H1 (cell line): ENCODE results near the gene MLLT11. TPM values are rescaled to one million over a fixed set of nuclear protein-coding genes. Genes with fewer than 3 reads are reported as not detected.

Experiments
- CTCF ChIA-PET: fragments of 300-600 bp; sonication (Branson Sonifier 250); formaldehyde crosslinking; loops from one replicate; lab custom pipeline; 2021; ENCODE audit not compliant: partially characterized antibody; lab: Charles Lee
- POLR2A ChIA-PET: fragments of 300-600 bp; sonication (Branson Sonifier 250); formaldehyde crosslinking; loops from one replicate; lab custom pipeline; 2021; ENCODE audit warnings: inconsistent platforms; ENCODE audit not compliant: partially characterized antibody; lab: Charles Lee
- DNase-seq, 2 experiments: peaks; one replicate each; pipeline versions ENCODE4 v3.0.0 to v3.0.0-alpha.2; 2010 to 2022; ENCODE audit warnings: low spot score in 2 of 2, low read depth in 1 of 2, mixed read lengths in 1 of 2
- FAIRE-seq: peaks from 2 replicates; lab custom pipeline; 2011; peaks lifted over from hg19 to GRCh38; lab: Jason Lieb, UNC
- H2AFZ ChIP-seq: 2 replicates; pipeline ENCODE4 v1.8.1; 2012; ENCODE audit warnings: low read length, inconsistent platforms
- H2AK5ac ChIP-seq: 2 replicates; pipeline ENCODE4 v1.6.1; 2013; ENCODE audit warnings: low read depth, low read length
- H2BK120ac ChIP-seq: replicated peaks from 2 replicates; pipeline ENCODE3; 2013; ENCODE audit warnings: low read depth, low read length, inconsistent platforms
- H2BK12ac ChIP-seq: 2 replicates; pipeline ENCODE4 v1.6.1; 2013; ENCODE audit warnings: low read depth, low read length
- H2BK15ac ChIP-seq: 2 replicates; pipeline ENCODE4 v1.6.1; 2013; ENCODE audit warnings: low read length
- H2BK20ac ChIP-seq: 2 replicates; pipeline ENCODE4 v1.6.1; 2013; ENCODE audit warnings: low read length
- H2BK5ac ChIP-seq: 2 replicates; pipeline ENCODE4 v1.6.1; 2013; ENCODE audit warnings: low read depth, low read length
- H3K14ac ChIP-seq: 2 replicates; pipeline ENCODE4 v1.6.1; 2013; ENCODE audit warnings: inconsistent platforms; ENCODE audit not compliant: insufficient read length
- H3K18ac ChIP-seq: 2 replicates; pipeline ENCODE4 v1.6.1; 2013; ENCODE audit warnings: low read length; ENCODE audit errors: extremely low read depth
- H3K23ac ChIP-seq: 2 replicates; pipeline ENCODE4 v1.6.1; 2013; ENCODE audit warnings: inconsistent platforms; ENCODE audit not compliant: insufficient read length
- H3K23me2 ChIP-seq: 2 replicates; pipeline ENCODE4 v1.6.1; 2013; ENCODE audit warnings: low read depth, low read length
- H3K27ac ChIP-seq: 2 replicates; pipeline ENCODE4 v1.6.1; 2011; ENCODE audit warnings: low read depth, low read length, inconsistent platforms
- H3K27me3 ChIP-seq, 4 experiments: replicated peaks in 1 of 4; 1 replicate in 1 of 4; 2 replicates in 3 of 4; pipeline versions ENCODE4 v1.6.1 to v1.8.1; 2011 to 2013; ENCODE audit warnings: low read length in 3 of 4, mild to moderate bottlenecking in 3 of 4, inconsistent platforms in 2 of 4, mixed read lengths in 2 of 4, moderate library complexity in 1 of 4; ENCODE audit not compliant: control insufficient read depth in 3 of 4, insufficient read depth in 3 of 4; ENCODE audit errors: extremely low read depth in 1 of 4
- H3K36me3 ChIP-seq, 4 experiments: 2 replicates each; pipeline versions ENCODE4 v1.6.1 to v1.8.1; 2011 to 2013; ENCODE audit warnings: mild to moderate bottlenecking in 4 of 4, low read length in 3 of 4, moderate library complexity in 2 of 4, control low read depth in 1 of 4, inconsistent platforms in 1 of 4; ENCODE audit not compliant: insufficient read depth in 4 of 4, control insufficient read depth in 2 of 4
- H3K4ac ChIP-seq: replicated peaks from 2 replicates; pipeline ENCODE3; 2013; ENCODE audit warnings: low read length, low read depth, mixed read lengths, inconsistent platforms; ENCODE audit not compliant: insufficient read length
- H3K4me1 ChIP-seq, 4 experiments: replicated peaks in 1 of 4; 1 replicate in 1 of 4; 2 replicates in 3 of 4; pipeline versions ENCODE4 v1.6.1 to v1.8.1; 2011 to 2013; ENCODE audit warnings: low read length in 3 of 4, inconsistent platforms in 2 of 4, mixed read lengths in 1 of 4; ENCODE audit not compliant: insufficient read depth in 4 of 4, control insufficient read depth in 3 of 4
- H3K4me2 ChIP-seq, 2 experiments: 2 replicates each; pipeline versions ENCODE4 v1.6.1 to v1.8.1; 2011 to 2013; ENCODE audit warnings: low read depth in 2 of 2, low read length in 2 of 2, control low read depth in 1 of 2, inconsistent platforms in 1 of 2, mild to moderate bottlenecking in 1 of 2; ENCODE audit not compliant: insufficient read depth in 1 of 2
- H3K4me3 ChIP-seq, 4 experiments: fragments of 200-600, 300-600 bp in 1 of 4; sonication (generic), shearing (Covaris generic), sonication (Bioruptor Twin) in 1 of 4; 2 replicates each; pipeline versions ENCODE4 v1.5.1 to v1.8.1; 2011 to 2016; ENCODE audit warnings: low read length in 4 of 4, low read depth in 3 of 4, control low read depth in 2 of 4, inconsistent platforms in 2 of 4, mild to moderate bottlenecking in 2 of 4, mixed read lengths in 1 of 4, moderate library complexity in 1 of 4; ENCODE audit not compliant: insufficient read depth in 2 of 4; ENCODE audit errors: extremely low read depth in 1 of 4
- H3K56ac ChIP-seq: replicated peaks from 2 replicates; pipeline ENCODE3; 2013; ENCODE audit warnings: low read depth, mild to moderate bottlenecking, mixed read lengths, low read length, inconsistent platforms; ENCODE audit not compliant: insufficient read length
- H3K79me1 ChIP-seq: 2 replicates; pipeline ENCODE4 v1.6.1; 2013; ENCODE audit warnings: low read depth, low read length, control low read depth
- H3K79me2 ChIP-seq, 2 experiments: 2 replicates each; pipeline versions ENCODE4 v1.6.1 to v1.8.1; 2012 to 2013; ENCODE audit warnings: low read length in 2 of 2, mild to moderate bottlenecking in 2 of 2, inconsistent platforms in 1 of 2; ENCODE audit not compliant: insufficient read depth in 2 of 2, control insufficient read depth in 1 of 2
- H3K9ac ChIP-seq, 4 experiments: replicated peaks in 1 of 4; 1 replicate in 1 of 4; 2 replicates in 3 of 4; pipeline versions ENCODE4 v1.6.1 to v1.8.1; 2011 to 2013; ENCODE audit warnings: low read depth in 3 of 4, low read length in 3 of 4, control low read depth in 2 of 4, mild to moderate bottlenecking in 2 of 4, moderate library complexity in 2 of 4, inconsistent platforms in 1 of 4; ENCODE audit errors: extremely low read depth in 1 of 4
- H3K9me3 ChIP-seq, 2 experiments: 2 replicates each; pipeline versions ENCODE4 v1.6.1 to v1.8.1; 2012 to 2013; ENCODE audit warnings: mild to moderate bottlenecking in 2 of 2, moderate library complexity in 2 of 2, control low read depth in 1 of 2, inconsistent platforms in 1 of 2, low read depth in 1 of 2, low read length in 1 of 2, mixed read lengths in 1 of 2; ENCODE audit not compliant: insufficient read depth in 2 of 2
- H4K20me1 ChIP-seq, 2 experiments: replicated peaks in 1 of 2; 2 replicates each; pipeline versions ENCODE3 to v1.8.1; 2011 to 2013; ENCODE audit warnings: inconsistent platforms in 2 of 2, low read length in 2 of 2, mild to moderate bottlenecking in 1 of 2; ENCODE audit not compliant: insufficient read depth in 2 of 2, control insufficient read depth in 1 of 2
- H4K5ac ChIP-seq: 2 replicates; pipeline ENCODE4 v1.6.1; 2013; ENCODE audit warnings: low read length, low read depth, mixed read lengths, inconsistent platforms; ENCODE audit not compliant: insufficient read length
- H4K8ac ChIP-seq: 2 replicates; pipeline ENCODE4 v1.8.0; 2013; ENCODE audit warnings: mild to moderate bottlenecking, moderate library complexity, low read length, inconsistent platforms; ENCODE audit not compliant: insufficient read depth; ENCODE audit errors: extremely low read depth
- H4K91ac ChIP-seq: replicated peaks from 2 replicates; pipeline ENCODE3; 2013; ENCODE audit warnings: low read length, mixed read lengths, inconsistent platforms; ENCODE audit not compliant: insufficient read length
- BACH1 ChIP-seq: IDR thresholded peaks from 2 replicates; pipeline ENCODE4 v1.6.1; 2012; ENCODE audit warnings: low read length, improper control_type of control experiment
- CBX5 ChIP-seq: fragments of 300-800, 300-1000 bp; sonication (generic); IDR thresholded peaks from 2 replicates; pipeline ENCODE4 v1.7.1; 2016; ENCODE audit warnings: antibody characterized with exemption, low read length, low read depth
- JUND ChIP-seq: IDR thresholded peaks from 2 replicates; pipeline ENCODE4 v1.6.1; 2011; ENCODE audit warnings: mild to moderate bottlenecking, improper control_type of control experiment, low read length
- NANOG ChIP-seq: IDR thresholded peaks from 2 replicates; pipeline ENCODE4 v1.6.1; 2011; ENCODE audit warnings: low read length, low read depth, mild to moderate bottlenecking, inconsistent platforms; ENCODE audit not compliant: insufficient read depth, poor library complexity, severe bottlenecking
- RBBP5 ChIP-seq: IDR thresholded peaks from 2 replicates; pipeline ENCODE4 v1.7.1; 2012; ENCODE audit warnings: low read depth, mild to moderate bottlenecking, inconsistent platforms, low read length, moderate library complexity, borderline replicate concordance
- RXRA ChIP-seq: IDR thresholded peaks from 2 replicates; pipeline ENCODE4 v1.6.1; 2011; ENCODE audit warnings: low read depth, mild to moderate bottlenecking, low read length, moderate library complexity; ENCODE audit not compliant: insufficient read depth
- SAP30 ChIP-seq: fragments of 300-600 bp; sonication (generic); IDR thresholded peaks from 2 replicates; pipeline ENCODE4 v1.7.1; 2012; ENCODE audit warnings: low read length, moderate library complexity, mild to moderate bottlenecking, inconsistent platforms; ENCODE audit not compliant: insufficient read depth, insufficient replicate concordance
- SRF ChIP-seq: IDR thresholded peaks from 2 replicates; pipeline ENCODE4 v1.6.1; 2011; ENCODE audit warnings: mild to moderate bottlenecking, low read depth, low read length, moderate library complexity
- ZNF274 ChIP-seq: IDR thresholded peaks from 2 replicates; pipeline ENCODE4 v1.7.0; 2012; ENCODE audit warnings: low read length, borderline replicate concordance; ENCODE audit errors: extremely low read depth
- WGBS, 2 experiments: shearing (Covaris generic) in 1 of 2; methylation state at CpG; one replicate each; pipeline versions ENCODE4 v1.1.6 to v1.1.7; 2013 to 2015; ENCODE audit warnings: low lambda C conversion rate in 2 of 2, mixed read lengths in 2 of 2, inconsistent platforms in 1 of 2, low coverage in 1 of 2, missing lambda C conversion rate in 1 of 2; ENCODE audit not compliant: insufficient replicate concordance in 2 of 2, insufficient coverage in 1 of 2, insufficient read length in 1 of 2; ENCODE audit errors: extremely low coverage in 1 of 2, missing lambda C conversion rate in 1 of 2; 5-methylcytosine and 5-hydroxymethylcytosine counted together
- polyA plus RNA-seq, 7 experiments: library from polyadenylated mRNA; depleted of rRNA in 3 of 7; stranded (reverse) in 5 of 7; unstranded in 2 of 7; fragments of >200 nt in 5 of 7; fragments of 200-250 nt in 2 of 7; gene quantifications; 1 replicate in 5 of 7; 2 replicates in 1 of 7; 4 replicates in 1 of 7; pipeline versions ENCODE4 v1.2.1 to v1.2.3, GENCODE V29; 2011 to 2013; ENCODE audit warnings: missing spikeins in 2 of 7, mixed read lengths in 2 of 7
- total RNA-seq: library from RNA; stranded (reverse); fragmentation: NEBNext Ultra II Directional; extraction: Animal tissue kit (Norgen Biotek cat#: 25700); gene quantifications from 2 replicates; pipeline ENCODE4 v1.2.1, GENCODE V29; 2021

Gene MLLT11
- total and polyA plus RNA-seq, 2 of the 8 experiments (the other 6 are each of a cell fraction or from before 2014, with no cell fraction given), result 13.7 to 18.1 TPM

GRCh38 chr1:151113877-151114276 lies 53.7 kb downstream of the MLLT11 start:
- DNase-seq (no peak), FAIRE-seq (no peak)
- H3K36me3 ChIP-seq, result no peaks in the 10 kb centered on the region
- H4K91ac ChIP-seq, result no peak overlapping the region
- no peak overlapping the region for H2BK120ac ChIP-seq
- H3K14ac ChIP-seq, result no peak overlapping the region
- ChIA-PET POLR2A (interaction anchor here (1.0 kb wide), 1 partner anchor 17 kb away, joined by 6 read pairs; no protein-coding TSS in a partner anchor), CTCF (interaction anchor here (0.6 to 7.3 kb wide), 5 partner anchors 13 to 621 kb away, joined by 3 to 64 read pairs (median 5); partner anchors contain the start of gene TNFAIP8L2)
- no peak overlapping the region for H2AFZ ChIP-seq
- no peak overlapping the region for H4K5ac ChIP-seq
- H3K4me2 ChIP-seq, result no peak overlapping the region
- H3K27me3 ChIP-seq, result no peaks in the 10 kb centered on the region
- H3K18ac ChIP-seq, result no peak overlapping the region
- H3K9me3 ChIP-seq, result no peaks in the 10 kb centered on the region
- no peaks in the 10 kb centered on the region for H3K23me2 ChIP-seq
- H3K79me1 ChIP-seq, result no peaks in the 10 kb centered on the region
- H3K27ac ChIP-seq, result no peak overlapping the region
- no peak overlapping the region for H3K56ac ChIP-seq
- H3K4me3 ChIP-seq, result no peak overlapping the region
- H4K8ac ChIP-seq, result no peak overlapping the region
- no peaks in the 10 kb centered on the region for H4K20me1 ChIP-seq
- no peak overlapping the region for H3K9ac ChIP-seq
- no peak overlapping the region for H2BK15ac ChIP-seq
- TF ChIP-seq CBX5, result no peak
- TF ChIP-seq BACH1, result no peak
- no peak for TF ChIP-seq SRF
- no peak for TF ChIP-seq RBBP5
- no peak for TF ChIP-seq JUND
- no peak for TF ChIP-seq RXRA
- TF ChIP-seq SAP30, result no peak
- no peak for TF ChIP-seq NANOG
- TF ChIP-seq ZNF274, result no peak
- no peak overlapping the region for H2BK5ac ChIP-seq
- no peak overlapping the region for H3K4ac ChIP-seq
- H3K79me2 ChIP-seq, result no peaks in the 10 kb centered on the region
- no peak overlapping the region for H3K23ac ChIP-seq
- WGBS, 2 experiments, result 95% methylated on average over 5 of the region's 5 CpGs; no CpG with 5 or more reads in 1 of the 2 experiments
- H3K4me1 ChIP-seq, result no peaks in the 10 kb centered on the region
- H2BK20ac ChIP-seq, result no peak overlapping the region
- H2BK12ac ChIP-seq, result no peak overlapping the region
- no peak overlapping the region for H2AK5ac ChIP-seq
